HPDE6-E6E7 (cell line): ENCODE measurements around the gene SCIN.
"Not testable (repeated sequence)": the region's sequence is repeated elsewhere in the genome, so short reads cannot be mapped to it uniquely, and the experiment has no call there.

Experiments
- DNase-seq: peaks from one replicate; pipeline ENCODE4 v3.0.0; 2011; ENCODE audit warnings: missing footprints; ENCODE audit errors: extremely low spot score

The SCIN gene

GRCh38 chr7:12686891-12687717, 116.6 kb downstream of the SCIN start, which contains the start of gene ARL4A:
TSS of gene ARL4A (plus strand) at chr7:12687633. CDS start at chr7:12688255, 622 bp downstream.
- DNase-seq, result peak; percentile 98

- no peak for DNase-seq
Observed at GRCh38 chr7:12687718-12688171, 117.2 kb downstream of the SCIN start.

GRCh38 chr7:12688485-12689170, 118.1 kb downstream of the SCIN start:
- not testable (repeated sequence) for DNase-seq

GRCh38 chr7:12689451-12689850, 118.9 kb downstream of the SCIN start:
- no peak for DNase-seq

GRCh38 chr7:12690041-12690878, 119.7 kb downstream of the SCIN start:
- DNase-seq, result no peak

- not testable (repeated sequence) for DNase-seq
Observed at GRCh38 chr7:12691388-12691787, 120.9 kb downstream of the SCIN start.

GRCh38 chr7:12692035-12692434, 121.5 kb downstream of the SCIN start:
- DNase-seq, result no peak

GRCh38 chr7:12692479-12693259, 122.1 kb downstream of the SCIN start:
- no peak for DNase-seq

- DNase-seq, result no peak
Observed at GRCh38 chr7:12694817-12695216, 124.3 kb downstream of the SCIN start.

- DNase-seq, result no peak
Observed at GRCh38 chr7:12695965-12696364, 125.4 kb downstream of the SCIN start.

- no peak for DNase-seq
Observed at GRCh38 chr7:12699299-12699698, 128.8 kb downstream of the SCIN start.

- no peak for DNase-seq
Observed at GRCh38 chr7:12701433-12701832, 130.9 kb downstream of the SCIN start.

- DNase-seq, result no peak
Observed at GRCh38 chr7:12703881-12704280, 133.4 kb downstream of the SCIN start.

- no peak for DNase-seq
Observed at GRCh38 chr7:12705878-12706277, 135.4 kb downstream of the SCIN start.

GRCh38 chr7:12706900-12707536, 136.5 kb downstream of the SCIN start:
- DNase-seq, result no peak

- DNase-seq, result no peak
Observed at GRCh38 chr7:12708314-12708713, 137.8 kb downstream of the SCIN start.
